GM19397 (cell line): ENCODE results near the gene C2orf49.

Experiments used
- ATAC-seq: cut with Tn5 transposase; IDR thresholded peaks from one replicate; pipeline ENCODE4 v1.9.1; 2021; ENCODE audit warnings: mild to moderate bottlenecking, moderate library complexity; ENCODE audit not compliant: unreplicated experiment

The C2orf49 gene

GRCh38 chr2:105337122-105338019 lies at the start of gene C2orf49:
C2orf49 (plus strand) TSS chr2:105337540; CDS start chr2:105337588, 48 bp downstream.
- ATAC-seq = peak; percentile 94

- ATAC-seq = no peak
Measured at GRCh38 chr2:105287692-105288091, 49.6 kb upstream of the C2orf49 start.

GRCh38 chr2:105288133-105288532 lies 49.2 kb upstream of the C2orf49 start:
- no peak for ATAC-seq

- no peak for ATAC-seq
Measured at GRCh38 chr2:105290981-105291660, 46.2 kb upstream of the C2orf49 start.

- ATAC-seq = no peak
Measured at GRCh38 chr2:105291981-105292380, 45.4 kb upstream of the C2orf49 start.

- ATAC-seq = no peak
Measured at GRCh38 chr2:105294046-105294445, 43.3 kb upstream of the C2orf49 start.

- no peak for ATAC-seq
Measured at GRCh38 chr2:105294844-105295481, 42.4 kb upstream of the C2orf49 start.

- ATAC-seq = no peak
Measured at GRCh38 chr2:105296017-105296611, 41.2 kb upstream of the C2orf49 start.

GRCh38 chr2:105297216-105297615 lies 40.1 kb upstream of the C2orf49 start:
- no peak for ATAC-seq

- no peak for ATAC-seq
Measured at GRCh38 chr2:105298017-105298416, 39.3 kb upstream of the C2orf49 start.

GRCh38 chr2:105299290-105299689 lies 38.0 kb upstream of the C2orf49 start:
- ATAC-seq = no peak

GRCh38 chr2:105301646-105302045 lies 35.7 kb upstream of the C2orf49 start:
- ATAC-seq = no peak

- ATAC-seq = no peak
Measured at GRCh38 chr2:105307146-105307545, 30.2 kb upstream of the C2orf49 start.

GRCh38 chr2:105307550-105307949 lies 29.8 kb upstream of the C2orf49 start:
- ATAC-seq = no peak

GRCh38 chr2:105307962-105308361 lies 29.4 kb upstream of the C2orf49 start:
- ATAC-seq = no peak

- no peak for ATAC-seq
Measured at GRCh38 chr2:105308382-105309146, 28.8 kb upstream of the C2orf49 start.

- ATAC-seq = no peak
Measured at GRCh38 chr2:105309147-105309545, 28.2 kb upstream of the C2orf49 start.

GRCh38 chr2:105313877-105314276 lies 23.5 kb upstream of the C2orf49 start:
- no peak for ATAC-seq

GRCh38 chr2:105315314-105315713 lies 22.0 kb upstream of the C2orf49 start:
- no peak for ATAC-seq

- ATAC-seq = no peak
Measured at GRCh38 chr2:105317937-105318336, 19.4 kb upstream of the C2orf49 start.
